Neural cell (in vitro differentiated cells): ENCODE measurements around the gene USB1.

Experiments
- CTCF ChIP-seq: fragments of 450-650 bp; IDR thresholded peaks from 2 replicates; pipeline ENCODE4 v1.5.1; 2014; ENCODE audit warnings: antibody characterized with exemption, mild to moderate bottlenecking, moderate library complexity; ENCODE audit not compliant: poor library complexity, severe bottlenecking
- EZH2 ChIP-seq: fragments of 200-600, 300-800 bp; shearing (Covaris generic), sonication (generic); IDR thresholded peaks from 2 replicates; pipeline ENCODE4 v1.6.1; 2014; ENCODE audit warnings: antibody characterized with exemption, low read length, borderline replicate concordance, mild to moderate bottlenecking; ENCODE audit not compliant: insufficient read depth, poor library complexity, severe bottlenecking
- POLR2AphosphoS5 ChIP-seq: IDR thresholded peaks from 2 replicates; pipeline ENCODE4 v1.6.1; 2012
- TAF1 ChIP-seq: IDR thresholded peaks from 2 replicates; pipeline ENCODE4 v1.6.1; 2012; ENCODE audit warnings: low read depth
- TF ChIP-seq, protein P1 (sequence below): IDR thresholded peaks from 2 replicates; pipeline ENCODE4 v1.6.1; 2012; ENCODE audit warnings: borderline replicate concordance

- TF ChIP-seq EZH2 (no peak), POLR2AphosphoS5 (no peak), CTCF (no peak), TAF1 (no peak)
- TF ChIP-seq, protein P1, sequence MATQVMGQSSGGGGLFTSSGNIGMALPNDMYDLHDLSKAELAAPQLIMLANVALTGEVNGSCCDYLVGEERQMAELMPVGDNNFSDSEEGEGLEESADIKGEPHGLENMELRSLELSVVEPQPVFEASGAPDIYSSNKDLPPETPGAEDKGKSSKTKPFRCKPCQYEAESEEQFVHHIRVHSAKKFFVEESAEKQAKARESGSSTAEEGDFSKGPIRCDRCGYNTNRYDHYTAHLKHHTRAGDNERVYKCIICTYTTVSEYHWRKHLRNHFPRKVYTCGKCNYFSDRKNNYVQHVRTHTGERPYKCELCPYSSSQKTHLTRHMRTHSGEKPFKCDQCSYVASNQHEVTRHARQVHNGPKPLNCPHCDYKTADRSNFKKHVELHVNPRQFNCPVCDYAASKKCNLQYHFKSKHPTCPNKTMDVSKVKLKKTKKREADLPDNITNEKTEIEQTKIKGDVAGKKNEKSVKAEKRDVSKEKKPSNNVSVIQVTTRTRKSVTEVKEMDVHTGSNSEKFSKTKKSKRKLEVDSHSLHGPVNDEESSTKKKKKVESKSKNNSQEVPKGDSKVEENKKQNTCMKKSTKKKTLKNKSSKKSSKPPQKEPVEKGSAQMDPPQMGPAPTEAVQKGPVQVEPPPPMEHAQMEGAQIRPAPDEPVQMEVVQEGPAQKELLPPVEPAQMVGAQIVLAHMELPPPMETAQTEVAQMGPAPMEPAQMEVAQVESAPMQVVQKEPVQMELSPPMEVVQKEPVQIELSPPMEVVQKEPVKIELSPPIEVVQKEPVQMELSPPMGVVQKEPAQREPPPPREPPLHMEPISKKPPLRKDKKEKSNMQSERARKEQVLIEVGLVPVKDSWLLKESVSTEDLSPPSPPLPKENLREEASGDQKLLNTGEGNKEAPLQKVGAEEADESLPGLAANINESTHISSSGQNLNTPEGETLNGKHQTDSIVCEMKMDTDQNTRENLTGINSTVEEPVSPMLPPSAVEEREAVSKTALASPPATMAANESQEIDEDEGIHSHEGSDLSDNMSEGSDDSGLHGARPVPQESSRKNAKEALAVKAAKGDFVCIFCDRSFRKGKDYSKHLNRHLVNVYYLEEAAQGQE = no peak
Measured at GRCh38 chr16:58048494-58049231, 47.5 kb downstream of the USB1 start.
